ENCODE results near the gene ATN1.
A peak's percentile ranks its signal among the peaks of the same experiment; 100 is the strongest.
"Not testable (repeated sequence)": the region's sequence is repeated elsewhere in the genome, so short reads cannot be mapped to it uniquely, and the experiment has no call there.

ATN1 gene

DNA sequence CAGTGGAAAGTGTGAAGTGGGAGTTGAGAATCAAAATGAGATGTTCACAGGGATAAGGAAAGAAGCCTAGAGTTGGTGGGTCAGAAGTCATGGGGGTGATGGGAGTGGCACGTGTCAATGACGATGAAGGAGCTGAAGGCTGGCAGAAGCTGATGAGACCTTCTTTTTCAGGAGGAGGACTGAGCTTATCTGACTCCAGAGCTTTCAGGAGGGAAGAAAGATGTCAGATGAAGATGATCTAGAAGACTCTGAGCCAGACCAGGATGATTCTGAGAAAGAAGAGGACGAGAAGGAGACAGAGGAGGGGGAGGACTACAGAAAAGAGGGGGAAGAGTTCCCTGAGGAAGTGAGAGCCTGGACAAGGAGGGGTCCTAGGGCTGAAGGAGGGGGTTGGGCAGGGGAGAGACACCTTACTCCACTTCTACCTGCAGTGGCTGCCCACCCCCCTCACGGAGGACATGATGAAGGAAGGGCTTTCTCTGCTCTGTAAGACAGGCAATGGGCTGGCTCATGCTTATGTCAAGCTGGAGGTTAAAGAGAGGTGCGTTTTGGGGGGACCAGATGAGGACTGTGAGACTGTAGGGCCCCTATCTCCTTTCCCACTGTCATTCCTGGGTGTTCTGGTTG is 22.2 kb upstream of the ATN1 start:
- no peak for DNase-seq (ENCODE audit: low read depth)

- not testable (repeated sequence) for DNase-seq (ENCODE audit: low read depth)
Measured at GRCh38 chr12:6908141-6908540, 19.6 kb upstream of the ATN1 start.

GRCh38 chr12:6909421-6910145 is 18.2 kb upstream of the ATN1 start:
- no peak for DNase-seq (ENCODE audit: low read depth)

DNA sequence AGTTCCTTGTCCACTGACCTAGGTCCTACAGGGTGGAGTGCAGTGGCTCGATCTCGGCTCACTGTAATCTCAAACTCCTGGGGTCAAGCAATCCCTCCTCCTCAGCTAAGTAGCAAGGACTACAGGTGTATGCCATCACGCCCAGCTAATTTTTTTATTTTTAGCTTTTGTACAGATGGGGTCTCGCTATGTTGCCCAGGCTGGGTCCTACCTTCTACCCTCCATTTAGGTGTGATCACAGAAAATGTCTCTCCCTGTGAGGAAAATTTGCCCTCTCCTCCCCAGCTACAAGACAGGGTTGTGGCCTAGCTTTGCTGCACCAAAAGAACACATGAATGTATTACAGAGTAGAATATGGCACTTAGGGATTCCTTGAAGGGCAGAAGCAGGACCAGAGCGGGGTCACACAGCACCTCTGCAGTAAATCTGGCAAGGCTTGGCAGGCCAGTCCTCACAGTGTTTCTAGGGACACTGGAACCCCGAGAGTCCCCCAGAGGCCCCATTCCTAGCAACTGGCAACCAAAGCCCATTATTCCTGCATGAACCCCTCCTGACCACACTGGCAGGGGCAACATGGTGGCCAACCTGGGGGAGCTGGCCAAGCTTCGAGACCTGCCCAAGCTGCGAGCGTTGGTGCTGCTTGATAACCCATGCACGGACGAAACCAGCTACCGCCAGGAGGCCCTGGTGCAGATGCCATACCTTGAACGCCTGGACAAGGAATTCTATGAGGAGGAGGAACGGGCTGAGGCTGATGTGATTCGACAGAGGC is 15.4 kb upstream of the ATN1 start:
- no peak for DNase-seq (ENCODE audit: low read depth)

- DNase-seq (ENCODE audit: low read depth) = peak; percentile 76
Measured at GRCh38 chr12:6914246-6914946, 13.4 kb upstream of the ATN1 start, which contains the start of gene ENO2. ENO2 (plus strand) TSS chr12:6914580; CDS start chr12:6915833, 1,253 bp downstream.

DNA sequence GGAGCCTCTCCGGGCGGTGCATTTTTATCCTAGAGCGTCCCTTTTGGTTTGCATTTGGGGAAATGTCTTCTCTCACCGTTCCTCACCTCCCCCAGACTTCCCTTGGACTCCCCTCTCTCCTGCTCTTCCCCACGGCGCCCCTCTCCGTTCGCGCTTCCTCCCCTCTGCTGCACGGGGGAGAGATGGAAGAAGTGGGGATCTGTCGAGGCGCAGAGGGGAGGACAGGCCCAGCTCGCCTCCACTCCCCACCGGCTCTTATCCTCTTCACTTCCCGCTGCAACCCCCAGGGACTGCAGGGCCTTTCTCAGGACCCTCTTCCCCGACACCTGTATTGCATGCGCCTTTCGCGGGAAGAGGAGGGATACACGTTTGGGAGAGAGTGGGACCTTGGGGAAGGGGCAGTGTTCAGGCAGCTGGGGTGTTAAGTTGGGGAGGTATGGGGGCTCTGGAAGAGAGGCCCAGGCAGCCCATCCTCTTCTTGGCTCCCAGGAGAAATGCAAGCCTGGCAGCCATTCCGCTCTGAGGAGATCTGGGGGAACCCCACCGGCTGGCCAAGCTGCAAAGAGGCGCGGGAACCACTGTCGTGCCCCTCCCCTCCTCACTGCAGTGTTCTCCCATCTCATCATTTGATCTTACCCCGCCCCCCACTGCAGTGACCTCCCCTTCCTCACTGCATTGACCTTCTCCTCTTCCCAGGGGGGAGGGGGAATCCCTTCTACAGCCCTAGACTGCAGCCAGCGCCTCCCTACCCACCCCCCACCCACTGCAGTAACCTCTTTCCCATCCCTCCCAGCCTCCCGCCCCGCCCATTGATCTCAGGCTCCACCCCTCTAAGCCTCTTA is 12.6 kb upstream of the ATN1 start:
- DNase-seq (ENCODE audit: low read depth) = no peak

DNA sequence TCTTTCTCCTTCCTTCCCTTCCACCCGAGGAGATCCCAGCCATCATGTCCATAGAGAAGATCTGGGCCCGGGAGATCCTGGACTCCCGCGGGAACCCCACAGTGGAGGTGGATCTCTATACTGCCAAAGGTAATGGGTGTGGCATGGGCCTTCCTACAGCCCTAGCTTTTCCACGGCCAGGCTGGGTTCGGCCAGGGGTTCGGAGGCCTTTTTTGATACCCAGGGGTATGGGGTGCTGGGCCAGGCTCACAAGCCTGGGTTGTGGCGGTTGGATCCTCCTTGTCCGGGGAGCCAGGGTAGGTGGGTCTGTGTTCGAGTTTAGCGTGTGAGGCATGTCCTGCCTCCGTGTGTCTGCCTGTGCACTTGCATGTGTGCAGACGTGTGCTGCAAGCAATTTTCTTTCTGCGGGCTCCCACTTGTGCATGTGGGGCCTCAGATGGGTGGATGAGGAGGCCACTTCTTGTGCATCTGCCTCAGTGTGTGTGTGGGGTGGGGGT is 11.9 kb upstream of the ATN1 start:
- DNase-seq (ENCODE audit: low read depth) = no peak

- no peak for DNase-seq (ENCODE audit: low read depth)
Measured at GRCh38 chr12:6916426-6917200, 11.1 kb upstream of the ATN1 start.

DNA sequence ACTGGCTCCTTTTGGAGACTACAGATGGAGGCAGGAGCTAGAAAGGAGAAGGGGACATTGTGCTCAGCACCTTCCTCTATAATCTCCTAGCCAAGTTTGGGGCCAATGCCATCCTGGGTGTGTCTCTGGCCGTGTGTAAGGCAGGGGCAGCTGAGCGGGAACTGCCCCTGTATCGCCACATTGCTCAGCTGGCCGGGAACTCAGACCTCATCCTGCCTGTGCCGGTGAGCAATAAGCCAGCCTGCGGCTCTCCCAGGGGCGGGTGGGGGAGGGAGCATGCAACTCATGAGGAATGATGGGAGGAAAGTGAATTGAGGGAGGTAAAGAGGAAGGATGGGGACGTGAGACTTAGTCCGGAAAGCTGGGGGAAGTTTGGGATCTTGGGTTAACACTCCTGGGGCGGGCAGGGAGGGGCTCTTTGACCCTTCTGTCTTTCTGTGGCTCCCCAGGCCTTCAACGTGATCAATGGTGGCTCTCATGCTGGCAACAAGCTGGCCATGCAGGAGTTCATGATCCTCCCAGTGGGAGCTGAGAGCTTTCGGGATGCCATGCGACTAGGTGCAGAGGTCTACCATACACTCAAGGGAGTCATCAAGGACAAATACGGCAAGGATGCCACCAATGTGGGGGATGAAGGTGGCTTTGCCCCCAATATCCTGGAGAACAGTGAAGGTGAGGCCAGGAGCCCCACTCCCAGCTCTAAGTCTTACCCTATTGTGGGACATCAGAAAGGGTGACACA is 10.1 kb upstream of the ATN1 start:
- DNase-seq (ENCODE audit: low read depth) = no peak

DNA sequence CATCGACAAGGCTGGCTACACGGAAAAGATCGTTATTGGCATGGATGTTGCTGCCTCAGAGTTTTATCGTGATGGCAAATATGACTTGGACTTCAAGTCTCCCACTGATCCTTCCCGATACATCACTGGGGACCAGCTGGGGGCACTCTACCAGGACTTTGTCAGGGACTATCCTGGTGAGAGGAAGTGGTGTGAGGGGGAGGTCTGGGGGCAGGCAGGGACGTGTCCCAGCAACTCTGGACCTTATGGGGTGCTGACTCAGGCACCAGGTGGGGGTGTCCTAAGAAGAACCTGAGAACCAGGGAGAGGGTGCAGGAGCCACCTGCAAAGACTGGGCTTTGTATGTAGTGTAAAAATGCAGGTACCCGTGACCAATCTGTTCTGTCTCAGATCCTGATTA is 8.2 kb upstream of the ATN1 start:
- DNase-seq (ENCODE audit: low read depth) = no peak

GRCh38 chr12:6921539-6921938 is 6.2 kb upstream of the ATN1 start:
- no peak for DNase-seq (ENCODE audit: low read depth)

DNA sequence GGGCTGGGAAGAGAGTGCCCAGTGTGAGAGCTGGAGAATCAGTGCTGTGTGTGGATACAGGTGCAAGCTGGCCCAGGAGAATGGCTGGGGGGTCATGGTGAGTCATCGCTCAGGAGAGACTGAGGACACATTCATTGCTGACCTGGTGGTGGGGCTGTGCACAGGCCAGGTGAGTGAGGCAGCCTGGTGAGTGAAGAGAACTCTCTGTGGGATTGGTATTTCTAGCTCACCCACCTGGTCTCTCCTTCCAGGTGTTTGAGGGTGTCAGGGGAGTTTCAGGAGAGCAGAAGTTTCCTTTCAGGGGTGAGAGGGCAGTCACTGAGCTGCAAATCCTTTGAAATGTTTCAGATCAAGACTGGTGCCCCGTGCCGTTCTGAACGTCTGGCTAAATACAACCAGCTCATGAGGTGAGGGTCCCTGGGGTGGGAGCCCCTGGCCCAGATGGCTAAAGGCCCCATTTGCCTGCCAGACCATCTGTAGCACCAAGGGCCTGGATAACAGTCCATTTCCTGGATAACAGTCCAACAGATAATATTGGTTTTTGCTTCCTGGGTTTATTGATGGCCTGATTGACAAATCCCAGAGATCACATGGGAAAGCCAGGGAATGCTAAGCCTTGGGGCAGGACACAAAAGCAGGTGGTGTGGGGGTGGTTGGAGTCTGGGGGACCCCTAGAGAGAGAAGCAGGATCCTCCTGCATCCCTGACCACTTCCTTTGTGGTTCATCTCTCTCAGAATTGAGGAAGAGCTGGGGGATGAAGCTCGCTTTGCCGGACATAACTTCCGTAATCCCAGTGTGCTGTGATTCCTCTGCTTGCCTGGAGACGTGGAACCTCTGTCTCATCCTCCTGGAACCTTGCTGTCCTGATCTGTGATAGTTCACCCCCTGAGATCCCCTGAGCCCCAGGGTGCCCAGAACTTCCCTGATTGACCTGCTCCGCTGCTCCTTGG is 5.5 kb upstream of the ATN1 start:
- no peak for DNase-seq (ENCODE audit: low read depth)

- DNase-seq (ENCODE audit: low read depth) = no peak
Measured at GRCh38 chr12:6923003-6923732, 4.6 kb upstream of the ATN1 start.

DNA sequence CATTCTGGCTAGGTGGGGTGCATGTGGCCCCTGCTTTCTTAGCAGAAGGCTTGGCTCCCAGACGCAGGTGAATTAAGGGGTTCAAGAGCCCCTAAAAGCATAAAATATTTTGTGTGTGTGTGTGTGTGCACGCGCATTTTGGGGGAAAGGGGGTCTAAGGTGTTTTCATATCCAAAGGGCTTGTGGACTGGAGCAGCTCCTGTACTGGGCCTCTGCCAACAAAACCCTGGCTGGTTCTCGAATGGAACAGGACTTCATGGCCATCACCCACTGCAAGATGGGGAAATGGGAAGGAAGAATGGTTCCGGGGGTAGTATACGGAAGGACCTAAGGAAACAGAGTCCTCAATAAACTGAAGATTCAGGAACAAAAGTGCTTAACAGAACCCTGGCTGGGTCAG is 3.9 kb upstream of the ATN1 start:
- DNase-seq (ENCODE audit: low read depth) = no peak

GRCh38 chr12:6925239-6925539 is 2.6 kb upstream of the ATN1 start:
- DNase-seq (ENCODE audit: low read depth) = no peak

DNA sequence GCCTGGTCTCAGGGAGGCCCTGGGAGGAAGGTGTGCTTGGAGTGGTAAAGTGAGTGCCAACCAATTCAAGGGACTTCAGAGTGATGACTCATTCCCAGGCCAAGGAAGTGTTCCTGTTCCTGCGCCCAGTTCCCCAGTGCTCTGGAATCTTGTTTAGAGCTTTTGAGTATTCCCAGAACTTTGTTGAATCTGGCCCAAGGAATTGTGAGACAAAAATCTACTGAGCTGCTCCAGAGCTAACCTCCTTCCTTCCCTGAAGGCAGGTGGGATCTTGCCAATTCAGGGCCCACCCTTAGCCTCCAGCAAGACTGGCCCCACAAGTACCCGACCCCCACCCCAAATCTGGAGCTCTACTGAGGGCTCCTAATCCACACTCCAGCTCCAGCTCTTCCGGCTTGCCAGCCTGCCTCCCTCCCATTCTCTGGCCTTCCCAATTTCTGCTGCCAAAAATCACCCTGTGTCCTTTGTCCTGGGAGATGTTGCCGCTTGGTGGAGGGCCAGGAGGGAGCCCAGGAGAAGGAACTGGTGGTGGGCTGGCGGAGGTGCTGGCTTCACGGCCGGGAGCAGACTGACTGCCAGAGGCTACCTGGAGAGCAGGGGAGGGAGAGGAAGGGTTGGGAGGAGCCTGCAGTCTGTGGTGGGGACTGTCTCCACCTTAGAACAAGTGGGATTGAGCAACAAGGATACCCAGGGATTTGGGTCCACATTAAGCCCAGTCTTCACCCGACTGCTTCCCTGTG is 2.0 kb upstream of the ATN1 start:
- no peak for DNase-seq (ENCODE audit: low read depth)

GRCh38 chr12:6928022-6928702 is 403 bp downstream of the ATN1 start:
- no peak for DNase-seq (ENCODE audit: low read depth)

Data from activated T-cell treated with anti-CD3 and anti-CD28 coated beads for 1 hour (primary cell).